Peyer's patch (tissue), 4 donors: Measurements from ENCODE around the gene ARHGAP24. TPM values are rescaled to one million over a fixed set of nuclear protein-coding genes. Genes with fewer than 3 reads are reported as not detected.

Experiments
- DNase-seq, 3 donors: peaks; one replicate each; pipeline ENCODE4 v3.0.0-alpha.2; 2017 to 2019
- H3K27ac ChIP-seq, 4 donors: fragments of 200-600 bp; sonication (generic); one replicate each; pipeline ENCODE4 v1.5.1; 2016 to 2019
- H3K27me3 ChIP-seq, 2 donors: fragments of 200-600 bp; sonication (generic); one replicate each; pipeline ENCODE4 v1.5.1; 2019
- H3K36me3 ChIP-seq, 3 donors: fragments of 200-600 bp; sonication (generic); one replicate each; pipeline ENCODE4 v1.5.1; 2016 to 2019
- H3K4me1 ChIP-seq, 4 donors: fragments of 200-600 bp; sonication (generic); one replicate each; pipeline ENCODE4 v1.5.1; 2016 to 2019
- H3K4me3 ChIP-seq, 4 donors: fragments of 200-600 bp; sonication (generic); 1 replicate in 3 of 4; 2 replicates in 1 of 4; pipeline ENCODE4 v1.5.1; 2016 to 2019; ENCODE audit warnings: mild to moderate bottlenecking in 1 of 4
- H3K9me3 ChIP-seq, 4 donors: fragments of 200-600 bp; sonication (generic); one replicate each; pipeline ENCODE4 v1.5.1; 2016 to 2019; ENCODE audit warnings: mild to moderate bottlenecking in 1 of 4
- CTCF ChIP-seq, 6 experiments: fragments of 450-650 bp in 4 of 6; fragments of 200-600 bp in 2 of 6; sonication (generic) in 1 of 6; IDR thresholded peaks; one replicate each; pipeline ENCODE4 v1.5.1; 2017 to 2019; ENCODE audit warnings: antibody characterized with exemption in 6 of 6, mild to moderate bottlenecking in 3 of 6, moderate library complexity in 1 of 6
- POLR2A ChIP-seq, 2 donors: fragments of 450-650 bp; IDR thresholded peaks; one replicate each; pipeline ENCODE4 v1.5.1; 2017; ENCODE audit warnings: antibody characterized with exemption in 2 of 2, mild to moderate bottlenecking in 2 of 2, moderate library complexity in 2 of 2
- total RNA-seq, 4 donors: library from RNA; depleted of rRNA; stranded (reverse); fragments of >200 nt; gene quantifications; one replicate each; pipeline ENCODE4 v1.1.0, GENCODE V29; 2016

Gene ARHGAP24
- total RNA-seq, 4 donors from 2014 or later = 4.7 to 330 (median 20.0) TPM

DNA sequence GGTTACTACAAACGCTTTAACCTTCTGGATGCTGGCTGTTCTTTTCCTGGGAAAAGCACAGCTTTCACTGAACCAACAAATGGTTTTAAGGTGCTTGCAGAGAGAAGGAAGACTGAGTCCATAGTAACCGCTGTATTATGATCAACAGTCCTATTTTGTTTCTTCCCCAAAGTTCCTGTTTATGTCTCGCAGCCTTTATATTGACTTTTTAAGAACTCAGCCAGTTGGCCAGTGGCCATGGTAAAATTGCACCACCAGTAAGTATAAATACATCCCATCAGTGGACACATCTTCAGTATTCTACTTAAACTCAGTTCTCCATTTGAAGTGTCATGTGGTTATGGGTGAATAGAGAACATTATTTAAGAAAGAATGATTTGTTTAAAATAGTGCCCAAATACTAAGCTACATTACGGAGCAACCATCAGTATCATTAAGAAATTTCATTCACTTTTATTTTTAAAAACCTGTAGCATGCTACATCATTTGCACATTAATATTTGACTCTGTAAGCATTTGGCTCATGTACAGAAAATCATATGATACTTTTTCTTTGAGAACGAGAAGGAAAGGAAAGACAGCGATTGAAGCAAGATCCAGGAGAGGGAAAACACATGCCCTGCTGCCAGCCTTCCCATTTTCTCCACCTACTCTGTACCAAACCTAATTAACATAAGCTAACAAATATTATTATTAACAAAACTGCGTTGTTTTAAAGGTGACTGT is 287.0 kb downstream of the ARHGAP24 start:
- Histone ChIP-seq H3K36me3 (no peaks in the 10 kb centered on the region), H3K4me3 (no peak overlapping the region), H3K27ac (peak overlapping the region in 2 of 4 donors; percentile 42 to 48), H3K4me1 (no peaks in the 10 kb centered on the region), H3K9me3 (no peaks in the 10 kb centered on the region), H3K27me3 (no peaks in the 10 kb centered on the region)
- DNase-seq = peak in 1 of 3 donors; percentile 68
- no peak for TF ChIP-seq POLR2A (IDR thresholded peaks at IDR 0.05)
- TF ChIP-seq CTCF (IDR thresholded peaks at IDR 0.05) = no peak

- DNase-seq = no peak
- Histone ChIP-seq H3K27ac (peak overlapping the region in 2 of 4 donors; percentile 38 to 48), H3K27me3 (no peaks in the 10 kb centered on the region), H3K4me3 (no peak overlapping the region), H3K36me3 (no peaks in the 10 kb centered on the region), H3K4me1 (no peaks in the 10 kb centered on the region), H3K9me3 (no peaks in the 10 kb centered on the region)
- TF ChIP-seq CTCF (IDR thresholded peaks at IDR 0.05) (no peak), POLR2A (IDR thresholded peaks at IDR 0.05) (no peak)
These were observed 287.6 kb downstream of the ARHGAP24 start for GRCh38 chr4:85762529-85762871.

DNA sequence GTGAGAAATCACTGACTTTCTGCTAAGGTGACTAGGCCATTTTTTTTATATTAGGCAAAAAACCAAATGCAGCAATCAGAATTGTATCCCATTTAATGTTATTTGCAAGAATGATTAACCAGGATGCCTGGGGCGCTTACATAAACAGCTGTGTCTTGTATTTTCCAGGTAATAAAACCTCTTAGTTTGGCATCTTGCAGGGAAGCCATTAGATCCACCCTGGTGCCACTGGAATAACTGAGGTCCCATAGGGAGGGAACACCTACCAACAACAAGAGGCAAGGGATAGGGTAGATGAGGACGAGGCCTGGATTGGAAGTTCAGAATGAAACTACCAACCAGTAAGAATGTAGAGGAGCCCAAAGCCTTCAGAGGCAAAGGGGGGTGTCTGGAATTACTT is 288.3 kb downstream of the ARHGAP24 start:
- Histone ChIP-seq H3K36me3 (no peaks in the 10 kb centered on the region), H3K4me1 (no peaks in the 10 kb centered on the region), H3K4me3 (no peak overlapping the region), H3K9me3 (no peaks in the 10 kb centered on the region), H3K27ac (no peak overlapping the region), H3K27me3 (no peaks in the 10 kb centered on the region)
- TF ChIP-seq CTCF (IDR thresholded peaks at IDR 0.05) = no peak
- no peak for TF ChIP-seq POLR2A (IDR thresholded peaks at IDR 0.05)
- no peak for DNase-seq

DNA sequence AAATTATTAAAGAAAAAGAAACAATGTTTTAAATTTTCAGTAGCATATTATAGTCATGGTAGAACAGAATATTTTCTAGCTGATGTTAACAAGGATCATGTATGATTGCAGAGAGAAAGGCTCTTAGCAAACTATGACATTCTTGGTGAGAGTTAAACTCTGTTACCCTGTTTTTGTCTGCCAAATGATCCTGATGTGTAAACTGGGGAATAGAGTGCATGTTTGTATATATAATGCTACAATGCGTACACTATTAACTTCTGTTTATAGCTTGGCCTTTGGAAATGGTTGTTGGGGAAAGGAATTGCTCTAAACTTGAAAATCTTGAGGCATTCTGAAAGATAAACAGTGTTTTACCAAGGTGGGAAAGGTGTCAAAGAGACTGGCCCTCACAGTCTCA is 292.7 kb downstream of the ARHGAP24 start:
- TF ChIP-seq POLR2A (IDR thresholded peaks at IDR 0.05) = no peak
- TF ChIP-seq CTCF (IDR thresholded peaks at IDR 0.05) = no peak
- no peaks in the 10 kb centered on the region for H3K27me3 ChIP-seq
- no peak for DNase-seq

DNA sequence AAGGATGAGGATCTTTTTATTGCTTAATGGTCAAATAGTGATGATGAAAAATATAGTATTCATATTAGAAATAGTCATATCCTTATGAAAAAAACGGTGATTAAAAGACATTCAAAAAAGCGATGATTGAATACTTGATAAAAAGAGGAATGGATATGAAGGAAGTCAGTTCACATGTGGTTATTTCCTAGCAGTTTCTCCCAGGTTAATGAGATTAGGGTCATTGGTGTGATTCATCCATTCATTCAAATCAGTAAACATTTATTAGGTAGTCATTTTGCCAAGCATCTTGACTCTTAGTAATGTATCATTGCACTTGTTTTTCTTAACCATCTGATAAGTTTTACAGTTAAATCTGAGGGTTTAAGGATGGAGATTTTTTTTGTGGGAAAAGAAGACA is 294.1 kb downstream of the ARHGAP24 start:
- Histone ChIP-seq H3K4me3 (no peak overlapping the region), H3K27ac (no peak overlapping the region), H3K27me3 (no peaks in the 10 kb centered on the region), H3K4me1 (no peaks in the 10 kb centered on the region), H3K36me3 (no peaks in the 10 kb centered on the region), H3K9me3 (no peaks in the 10 kb centered on the region)
- DNase-seq = no peak
- TF ChIP-seq CTCF (IDR thresholded peaks at IDR 0.05) (no peak), POLR2A (IDR thresholded peaks at IDR 0.05) (no peak)

More for the DNA sequence above, 292.7 kb downstream of the ARHGAP24 start:
- H3K27ac ChIP-seq = no peak overlapping the region
- no peaks in the 10 kb centered on the region for H3K9me3 ChIP-seq
- no peaks in the 10 kb centered on the region for H3K36me3 ChIP-seq
- no peaks in the 10 kb centered on the region for H3K4me1 ChIP-seq
- no peak overlapping the region for H3K4me3 ChIP-seq
